ENCODE results near the gene PLEKHA4.
"Not testable (repeated sequence)": the region's sequence is repeated elsewhere in the genome, so short reads cannot be mapped to it uniquely, and the experiment has no call there.

Gene PLEKHA4

GRCh38 chr19:48902291-48902690, 33.9 kb upstream of the PLEKHA4 start:
- H3K9me3 ChIP-seq (ENCODE audit: control insufficient read depth in 1 of 2, low read length in 2 of 2); H3K27me3 ChIP-seq (ENCODE audit: low read depth, low read length); H3K27ac ChIP-seq (ENCODE audit: low read length); H3K4me3 ChIP-seq (ENCODE audit: low read depth in 1 of 2, low read length in 2 of 2): not testable (repeated sequence)
- Histone ChIP-seq H3K4me1 (ENCODE audit: control insufficient read depth in 1 of 2, insufficient read depth in 2 of 2, low read length in 2 of 2) (peaks cover 2 to 19% of the 10 kb centered on the region in 2 donors), H3K36me3 (ENCODE audit: control insufficient read depth in 1 of 2, insufficient read depth in 2 of 2, low read length in 2 of 2) (peaks cover 19 to 33% of the 10 kb centered on the region in 2 donors)

- H3K36me3 ChIP-seq (ENCODE audit: control insufficient read depth in 1 of 2, insufficient read depth in 2 of 2, low read length in 2 of 2): peaks cover 18 to 19% of the 10 kb centered on the region in 2 donors
- H3K4me3 ChIP-seq (ENCODE audit: low read depth in 1 of 2, low read length in 2 of 2): peak overlapping the region; percentile 92 to 97
- H3K27me3 ChIP-seq (ENCODE audit: low read depth, low read length): no peaks in the 10 kb centered on the region
- H3K9me3 ChIP-seq (ENCODE audit: control insufficient read depth in 1 of 2, low read length in 2 of 2): no peaks in the 10 kb centered on the region
- H3K27ac ChIP-seq (ENCODE audit: low read length): peak overlapping the region; percentile 95
- peaks cover 2 to 19% of the 10 kb centered on the region in 2 donors for H3K4me1 ChIP-seq (ENCODE audit: control insufficient read depth in 1 of 2, insufficient read depth in 2 of 2, low read length in 2 of 2)
These were observed 32.3 kb upstream of the PLEKHA4 start for GRCh38 chr19:48900477-48901406.

- peaks cover 2 to 19% of the 10 kb centered on the region in 2 donors for H3K4me1 ChIP-seq (ENCODE audit: control insufficient read depth in 1 of 2, insufficient read depth in 2 of 2, low read length in 2 of 2)
- peaks cover 10 to 11% of the 10 kb centered on the region in 2 donors for H3K36me3 ChIP-seq (ENCODE audit: control insufficient read depth in 1 of 2, insufficient read depth in 2 of 2, low read length in 2 of 2)
- no peaks in the 10 kb centered on the region for H3K9me3 ChIP-seq (ENCODE audit: control insufficient read depth in 1 of 2, low read length in 2 of 2)
- H3K4me3 ChIP-seq (ENCODE audit: low read depth in 1 of 2, low read length in 2 of 2): peak within 1 kb of the TSS; percentile 92 to 97
- peak within 1 kb of the TSS; percentile 95 for H3K27ac ChIP-seq (ENCODE audit: low read length)
- no peaks in the 10 kb centered on the region for H3K27me3 ChIP-seq (ENCODE audit: low read depth, low read length)
These were observed 31.5 kb upstream of the PLEKHA4 start, which contains the start of gene NUCB1 for GRCh38 chr19:48899781-48900476. NUCB1 (plus strand) TSS chr19:48900312; CDS start chr19:48900797, 485 bp downstream.

GRCh38 chr19:48899386-48899749, 31.0 kb upstream of the PLEKHA4 start:
- H3K27ac ChIP-seq (ENCODE audit: low read length): peak overlapping the region; percentile 95
- H3K36me3 ChIP-seq (ENCODE audit: control insufficient read depth in 1 of 2, insufficient read depth in 2 of 2, low read length in 2 of 2); H3K9me3 ChIP-seq (ENCODE audit: control insufficient read depth in 1 of 2, low read length in 2 of 2); H3K27me3 ChIP-seq (ENCODE audit: low read depth, low read length): not testable (repeated sequence)
- H3K4me3 ChIP-seq (ENCODE audit: low read depth in 1 of 2, low read length in 2 of 2): peak overlapping the region in 1 of 2 donors; percentile 92
- peaks cover 2 to 19% of the 10 kb centered on the region in 2 donors for H3K4me1 ChIP-seq (ENCODE audit: control insufficient read depth in 1 of 2, insufficient read depth in 2 of 2, low read length in 2 of 2)

- Histone ChIP-seq H3K36me3 (ENCODE audit: control insufficient read depth in 1 of 2, insufficient read depth in 2 of 2, low read length in 2 of 2) (no peaks in the 10 kb centered on the region), H3K9me3 (ENCODE audit: control insufficient read depth in 1 of 2, low read length in 2 of 2) (no peaks in the 10 kb centered on the region), H3K4me1 (ENCODE audit: control insufficient read depth in 1 of 2, insufficient read depth in 2 of 2, low read length in 2 of 2) (peaks cover 2 to 14% of the 10 kb centered on the region in 2 donors), H3K4me3 (ENCODE audit: low read depth in 1 of 2, low read length in 2 of 2) (no peak overlapping the region), H3K27me3 (ENCODE audit: low read depth, low read length) (no peaks in the 10 kb centered on the region), H3K27ac (ENCODE audit: low read length) (no peak overlapping the region)
These were observed 28.8 kb upstream of the PLEKHA4 start for GRCh38 chr19:48897181-48897580.

- Histone ChIP-seq H3K36me3 (ENCODE audit: control insufficient read depth in 1 of 2, insufficient read depth in 2 of 2, low read length in 2 of 2) (no peaks in the 10 kb centered on the region), H3K4me3 (ENCODE audit: low read depth in 1 of 2, low read length in 2 of 2) (peak overlapping the region; percentile 23 to 61), H3K4me1 (ENCODE audit: control insufficient read depth in 1 of 2, insufficient read depth in 2 of 2, low read length in 2 of 2) (peaks cover 0 to 6% of the 10 kb centered on the region in 2 donors), H3K9me3 (ENCODE audit: control insufficient read depth in 1 of 2, low read length in 2 of 2) (no peaks in the 10 kb centered on the region), H3K27me3 (ENCODE audit: low read depth, low read length) (no peaks in the 10 kb centered on the region), H3K27ac (ENCODE audit: low read length) (no peak overlapping the region)
These were observed 27.8 kb upstream of the PLEKHA4 start for GRCh38 chr19:48896191-48896720.

GRCh38 chr19:48895226-48895625, 26.8 kb upstream of the PLEKHA4 start:
- Histone ChIP-seq H3K4me3 (ENCODE audit: low read depth in 1 of 2, low read length in 2 of 2) (peak overlapping the region in 1 of 2 donors; percentile 61), H3K27me3 (ENCODE audit: low read depth, low read length) (no peaks in the 10 kb centered on the region), H3K27ac (ENCODE audit: low read length) (no peak overlapping the region), H3K4me1 (ENCODE audit: control insufficient read depth in 1 of 2, insufficient read depth in 2 of 2, low read length in 2 of 2) (no peaks in the 10 kb centered on the region), H3K36me3 (ENCODE audit: control insufficient read depth in 1 of 2, insufficient read depth in 2 of 2, low read length in 2 of 2) (no peaks in the 10 kb centered on the region), H3K9me3 (ENCODE audit: control insufficient read depth in 1 of 2, low read length in 2 of 2) (no peaks in the 10 kb centered on the region)

- Histone ChIP-seq H3K4me3 (ENCODE audit: low read depth in 1 of 2, low read length in 2 of 2) (no peak overlapping the region), H3K27ac (ENCODE audit: low read length) (no peak overlapping the region), H3K4me1 (ENCODE audit: control insufficient read depth in 1 of 2, insufficient read depth in 2 of 2, low read length in 2 of 2) (no peaks in the 10 kb centered on the region), H3K36me3 (ENCODE audit: control insufficient read depth in 1 of 2, insufficient read depth in 2 of 2, low read length in 2 of 2) (no peaks in the 10 kb centered on the region), H3K27me3 (ENCODE audit: low read depth, low read length) (no peaks in the 10 kb centered on the region), H3K9me3 (ENCODE audit: control insufficient read depth in 1 of 2, low read length in 2 of 2) (no peaks in the 10 kb centered on the region)
These were observed 22.1 kb upstream of the PLEKHA4 start for GRCh38 chr19:48890551-48890950.

- H3K4me1 ChIP-seq (ENCODE audit: control insufficient read depth in 1 of 2, insufficient read depth in 2 of 2, low read length in 2 of 2); H3K4me3 ChIP-seq (ENCODE audit: low read depth in 1 of 2, low read length in 2 of 2); H3K36me3 ChIP-seq (ENCODE audit: control insufficient read depth in 1 of 2, insufficient read depth in 2 of 2, low read length in 2 of 2); H3K27ac ChIP-seq (ENCODE audit: low read length); H3K27me3 ChIP-seq (ENCODE audit: low read depth, low read length); H3K9me3 ChIP-seq (ENCODE audit: control insufficient read depth in 1 of 2, low read length in 2 of 2): not testable (repeated sequence)
These were observed 21.1 kb upstream of the PLEKHA4 start for GRCh38 chr19:48889496-48889895.

GRCh38 chr19:48887861-48888612, 19.6 kb upstream of the PLEKHA4 start:
- no peaks in the 10 kb centered on the region for H3K36me3 ChIP-seq (ENCODE audit: control insufficient read depth in 1 of 2, insufficient read depth in 2 of 2, low read length in 2 of 2)
- no peaks in the 10 kb centered on the region for H3K27me3 ChIP-seq (ENCODE audit: low read depth, low read length)
- H3K4me1 ChIP-seq (ENCODE audit: control insufficient read depth in 1 of 2, insufficient read depth in 2 of 2, low read length in 2 of 2): no peaks in the 10 kb centered on the region
- H3K27ac ChIP-seq (ENCODE audit: low read length): no peak overlapping the region
- H3K9me3 ChIP-seq (ENCODE audit: control insufficient read depth in 1 of 2, low read length in 2 of 2): no peaks in the 10 kb centered on the region
- H3K4me3 ChIP-seq (ENCODE audit: low read depth in 1 of 2, low read length in 2 of 2): no peak overlapping the region

GRCh38 chr19:48883726-48884125, 15.3 kb upstream of the PLEKHA4 start:
- H3K4me3 ChIP-seq (ENCODE audit: low read depth in 1 of 2, low read length in 2 of 2): no peak overlapping the region
- H3K36me3 ChIP-seq (ENCODE audit: control insufficient read depth in 1 of 2, insufficient read depth in 2 of 2, low read length in 2 of 2): peaks cover 0 to under 1% of the 10 kb centered on the region in 2 donors
- no peak overlapping the region for H3K27ac ChIP-seq (ENCODE audit: low read length)
- no peaks in the 10 kb centered on the region for H3K27me3 ChIP-seq (ENCODE audit: low read depth, low read length)
- H3K9me3 ChIP-seq (ENCODE audit: control insufficient read depth in 1 of 2, low read length in 2 of 2): no peaks in the 10 kb centered on the region
- H3K4me1 ChIP-seq (ENCODE audit: control insufficient read depth in 1 of 2, insufficient read depth in 2 of 2, low read length in 2 of 2): no peaks in the 10 kb centered on the region

Measured in muscle layer of duodenum (tissue), 2 donors.